LNCaP clone FGC (cell line): ENCODE measurements around the gene DPF3.

Source experiments
- DNase-seq: peaks from one replicate; pipeline ENCODE4 v3.0.0-alpha.2; 2011; ENCODE audit warnings: low read depth
- H3K4me3 ChIP-seq: 2 replicates; pipeline ENCODE4 v1.5.1; 2011; ENCODE audit warnings: mild to moderate bottlenecking, low read depth, low read length, control low read depth
- TF ChIP-seq, protein P1 (sequence below): IDR thresholded peaks from 2 replicates; pipeline ENCODE4 v1.5.1; 2012; ENCODE audit warnings: mild to moderate bottlenecking; ENCODE audit not compliant: control insufficient read depth, insufficient read depth; ENCODE audit errors: extremely low read depth

The DPF3 gene

DNA sequence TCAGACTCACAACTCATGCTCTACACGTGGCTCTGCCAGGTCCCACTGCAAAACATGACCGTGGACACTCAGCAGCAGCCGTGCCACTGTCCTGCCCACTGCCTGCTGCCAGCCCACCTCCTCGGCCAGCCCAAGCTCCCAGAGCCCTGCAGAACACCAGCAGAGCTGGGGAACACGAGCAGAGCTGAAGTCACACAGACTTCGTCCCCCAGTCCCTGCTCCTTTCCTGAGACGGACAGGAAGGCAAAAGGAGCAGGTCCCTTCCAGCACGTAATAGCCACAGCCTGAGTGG, 152.1 kb downstream of the DPF3 start:
- H3K4me3 ChIP-seq = no peak overlapping the region
- TF ChIP-seq, protein P1, sequence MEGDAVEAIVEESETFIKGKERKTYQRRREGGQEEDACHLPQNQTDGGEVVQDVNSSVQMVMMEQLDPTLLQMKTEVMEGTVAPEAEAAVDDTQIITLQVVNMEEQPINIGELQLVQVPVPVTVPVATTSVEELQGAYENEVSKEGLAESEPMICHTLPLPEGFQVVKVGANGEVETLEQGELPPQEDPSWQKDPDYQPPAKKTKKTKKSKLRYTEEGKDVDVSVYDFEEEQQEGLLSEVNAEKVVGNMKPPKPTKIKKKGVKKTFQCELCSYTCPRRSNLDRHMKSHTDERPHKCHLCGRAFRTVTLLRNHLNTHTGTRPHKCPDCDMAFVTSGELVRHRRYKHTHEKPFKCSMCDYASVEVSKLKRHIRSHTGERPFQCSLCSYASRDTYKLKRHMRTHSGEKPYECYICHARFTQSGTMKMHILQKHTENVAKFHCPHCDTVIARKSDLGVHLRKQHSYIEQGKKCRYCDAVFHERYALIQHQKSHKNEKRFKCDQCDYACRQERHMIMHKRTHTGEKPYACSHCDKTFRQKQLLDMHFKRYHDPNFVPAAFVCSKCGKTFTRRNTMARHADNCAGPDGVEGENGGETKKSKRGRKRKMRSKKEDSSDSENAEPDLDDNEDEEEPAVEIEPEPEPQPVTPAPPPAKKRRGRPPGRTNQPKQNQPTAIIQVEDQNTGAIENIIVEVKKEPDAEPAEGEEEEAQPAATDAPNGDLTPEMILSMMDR = no peak
- DNase-seq = no peak

DNA sequence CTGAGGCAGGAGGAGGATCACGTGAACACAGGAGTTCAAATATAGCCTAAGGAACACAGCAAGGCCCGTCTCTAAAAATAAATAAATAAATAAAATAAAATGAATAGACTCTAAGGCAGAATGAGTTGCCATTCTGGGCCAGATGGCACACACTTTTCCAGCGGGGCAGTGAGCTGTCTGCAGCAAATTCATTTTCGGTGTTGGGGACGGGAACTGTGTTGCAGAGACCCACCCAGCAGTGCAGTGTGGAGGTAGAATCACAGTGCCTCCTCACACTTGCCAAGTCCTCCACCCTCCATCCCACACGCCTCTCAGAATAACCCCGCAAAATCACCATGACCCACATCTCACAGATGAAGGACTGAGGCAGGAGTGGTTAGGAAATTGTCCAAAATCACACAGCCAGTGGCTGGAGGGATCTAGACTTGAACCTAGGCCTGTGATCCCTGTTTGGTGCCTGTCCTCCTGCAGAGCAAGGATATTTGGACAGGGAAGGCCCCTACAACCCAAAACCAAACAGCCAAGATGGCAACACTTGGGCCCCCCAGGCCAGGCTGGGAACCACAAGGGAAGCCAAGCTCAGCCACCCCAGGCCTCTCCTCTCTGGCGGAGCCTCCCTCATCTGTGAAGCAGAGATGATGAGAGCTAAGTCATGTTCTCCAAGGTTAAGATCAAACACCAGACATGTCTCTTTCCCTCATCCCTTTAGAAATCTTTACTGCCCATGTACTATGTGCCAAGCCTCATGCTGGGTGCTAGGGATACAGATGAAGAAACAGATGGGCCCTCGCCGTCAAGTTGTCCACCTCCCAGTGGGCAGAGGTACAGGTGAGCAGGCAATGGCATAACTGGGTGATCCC, 152.7 kb downstream of the DPF3 start:
- TF ChIP-seq, protein P1 = no peak
- no peak overlapping the region for H3K4me3 ChIP-seq
- no peak for DNase-seq

DNA sequence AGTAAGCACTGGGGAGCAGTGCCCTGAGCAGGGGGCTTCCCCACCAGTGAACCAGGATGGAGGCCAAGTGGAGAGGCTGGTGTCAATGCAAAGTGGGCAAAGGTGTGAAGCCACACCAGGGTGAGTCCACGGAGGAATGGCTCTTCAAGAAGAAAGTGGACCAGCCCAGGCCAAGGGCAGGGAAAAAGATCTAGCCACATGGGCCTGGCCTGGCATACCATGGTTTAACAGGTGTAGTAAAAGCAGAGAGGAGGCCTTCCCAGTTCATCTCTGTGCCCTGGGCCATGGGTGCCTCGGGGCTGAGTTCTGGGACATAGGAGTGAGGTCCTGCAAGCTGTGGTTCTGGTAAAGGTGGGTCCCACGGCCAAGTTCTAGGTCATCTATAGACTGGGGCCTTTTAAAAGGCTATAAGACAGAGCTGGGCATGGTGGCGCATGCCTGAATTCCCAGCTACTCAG, 153.4 kb downstream of the DPF3 start:
- TF ChIP-seq, protein P1 = no peak
- no peak for DNase-seq
- no peak overlapping the region for H3K4me3 ChIP-seq

DNA sequence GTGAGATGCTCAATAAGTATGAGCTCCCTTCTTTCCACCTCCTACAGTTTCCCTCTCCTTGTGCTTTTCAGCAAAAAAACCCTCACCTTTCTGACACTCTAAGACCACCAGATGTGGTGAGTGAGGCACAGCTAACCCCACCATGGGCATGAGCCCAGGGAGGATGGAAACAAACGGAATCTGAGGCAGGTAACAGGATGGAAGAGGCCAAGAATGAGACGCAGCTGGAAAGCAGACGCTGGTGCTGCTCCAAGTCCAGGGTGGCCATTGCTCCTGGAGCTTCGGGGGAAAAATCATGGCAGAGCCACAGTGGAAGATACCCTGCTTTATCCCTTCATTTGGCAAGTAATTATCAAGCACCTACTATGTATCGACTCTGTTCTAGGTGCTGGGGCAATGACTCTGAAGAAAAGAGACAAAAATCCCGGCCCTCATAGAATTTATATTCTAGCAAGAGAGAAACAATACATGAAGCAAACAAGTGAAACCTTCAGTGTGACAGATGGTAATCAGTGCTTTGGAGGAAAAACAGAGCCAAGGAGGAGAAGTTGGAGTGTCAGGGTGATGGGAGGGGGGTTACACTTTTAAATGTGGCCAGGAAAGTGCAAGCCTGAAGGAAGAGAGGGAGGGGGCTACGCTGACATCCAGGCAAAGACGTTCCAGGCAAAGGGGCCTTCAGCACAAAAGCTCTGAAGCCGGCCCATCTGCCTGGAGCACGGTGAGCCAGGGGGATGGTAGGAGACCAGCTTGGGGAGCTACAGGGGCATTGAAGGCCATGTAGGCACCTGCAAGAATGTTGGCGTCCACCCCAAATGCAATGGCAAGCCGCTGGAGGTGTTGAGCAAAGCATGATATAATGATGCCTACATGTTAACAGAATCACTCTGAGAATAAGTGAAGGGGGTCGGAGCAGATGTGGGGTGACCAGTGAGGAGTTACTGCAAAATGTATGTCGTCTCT, 154.2 kb downstream of the DPF3 start:
- no peak overlapping the region for H3K4me3 ChIP-seq
- TF ChIP-seq, protein P1 = no peak
- DNase-seq = no peak

DNA sequence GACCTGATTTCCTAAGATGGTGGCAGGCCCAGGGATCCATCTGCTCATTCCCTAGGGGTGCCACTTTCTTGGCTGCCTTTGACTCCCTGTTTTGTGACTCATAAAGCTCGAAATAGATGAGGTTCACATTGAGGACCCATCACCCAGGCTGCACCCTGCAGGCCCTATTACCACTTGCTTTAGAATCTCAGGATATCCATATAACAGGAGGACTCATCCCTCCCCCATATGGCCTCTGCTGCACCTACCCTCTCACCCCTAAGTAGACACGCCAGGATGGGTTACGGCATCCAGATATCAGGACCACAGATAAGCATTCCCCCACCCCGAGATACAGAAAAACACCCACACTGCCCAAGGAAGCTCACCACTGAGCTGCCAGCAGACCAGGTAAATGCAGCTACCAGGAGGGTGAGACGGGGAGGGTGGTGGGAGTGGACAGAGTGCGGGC, 155.7 kb downstream of the DPF3 start:
- H3K4me3 ChIP-seq = no peak overlapping the region
- TF ChIP-seq, protein P1 = no peak
- DNase-seq = no peak

DNA sequence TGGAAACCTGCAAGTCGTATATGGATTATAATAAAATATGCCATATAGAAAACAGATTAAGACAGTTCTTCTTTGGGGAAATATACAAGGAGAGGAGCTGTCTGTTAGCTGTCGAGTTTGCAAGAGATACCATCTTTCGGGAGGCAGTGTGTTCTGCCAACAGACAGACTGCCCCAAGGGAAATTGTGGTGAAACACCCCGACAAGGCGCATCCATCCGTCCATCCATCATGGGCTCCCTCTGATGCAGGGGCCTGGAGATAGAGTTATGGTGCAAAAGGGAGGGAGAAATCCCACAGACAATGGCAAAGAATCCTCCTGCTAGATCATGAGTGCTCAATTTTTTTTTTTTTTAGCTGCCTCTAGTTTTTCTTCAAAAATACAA, 156.3 kb downstream of the DPF3 start:
- TF ChIP-seq, protein P1 = no peak
- DNase-seq = no peak
- no peak overlapping the region for H3K4me3 ChIP-seq
